Limb (tissue), 2 donors: ENCODE data around the gene IQCF5.
"Not testable (repeated sequence)": the region's sequence is repeated elsewhere in the genome, so short reads cannot be mapped to it uniquely, and the experiment has no call there.

Source experiments
- DNase-seq, 2 donors: peaks; one replicate each; pipeline ENCODE4 v3.0.0-alpha.2; 2016; ENCODE audit errors: extremely low spot score in 2 of 2

The IQCF5 gene

DNA sequence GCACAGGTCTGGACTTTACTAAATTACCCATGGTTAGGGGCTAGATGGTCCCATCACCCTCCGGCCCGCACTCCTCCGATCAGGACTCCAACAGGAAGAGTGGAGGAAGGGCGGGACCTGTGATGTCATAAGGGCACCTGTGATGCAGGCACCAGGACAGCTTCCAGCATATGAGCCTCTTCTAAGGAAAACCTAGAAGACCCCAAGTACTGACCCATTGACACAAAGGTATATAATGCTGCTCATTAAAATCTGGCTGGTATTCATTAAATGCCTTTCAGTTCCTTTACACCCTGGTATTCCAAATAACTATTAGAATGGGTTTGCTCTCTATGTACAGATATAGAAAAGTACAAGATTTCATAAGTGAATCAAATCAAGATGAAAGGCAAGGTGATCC, at the start of gene IQCF5:
TSS of gene IQCF5 (minus strand) at position 101 of the 400 bp plus-strand sequence. CDS start at position 31, 70 bp downstream.
- no peak for DNase-seq

DNA sequence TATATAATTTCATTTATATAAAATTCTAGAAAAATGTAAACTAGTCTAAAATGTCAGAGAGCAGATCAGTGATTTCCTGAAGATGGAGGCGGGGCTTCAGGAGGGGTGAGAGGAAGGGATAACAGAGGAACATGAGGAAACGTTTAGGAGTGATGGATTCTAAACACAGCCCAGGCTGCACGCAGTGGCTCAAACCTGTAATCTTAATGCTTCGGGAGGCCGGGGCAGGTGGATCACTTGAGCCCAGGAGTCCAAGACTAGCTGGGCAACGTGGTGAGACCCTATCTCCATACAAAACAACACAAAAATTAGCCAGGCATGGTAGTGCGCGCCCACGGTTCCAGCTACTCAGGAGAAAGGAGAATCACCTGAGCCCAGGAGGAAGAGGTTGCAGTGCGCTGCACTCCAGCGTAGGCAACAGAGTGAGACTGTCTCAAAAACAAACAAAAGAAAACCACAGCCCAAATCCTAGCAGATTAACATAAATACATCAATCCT, 45.7 kb upstream of the IQCF5 start:
- no peak for DNase-seq

DNA sequence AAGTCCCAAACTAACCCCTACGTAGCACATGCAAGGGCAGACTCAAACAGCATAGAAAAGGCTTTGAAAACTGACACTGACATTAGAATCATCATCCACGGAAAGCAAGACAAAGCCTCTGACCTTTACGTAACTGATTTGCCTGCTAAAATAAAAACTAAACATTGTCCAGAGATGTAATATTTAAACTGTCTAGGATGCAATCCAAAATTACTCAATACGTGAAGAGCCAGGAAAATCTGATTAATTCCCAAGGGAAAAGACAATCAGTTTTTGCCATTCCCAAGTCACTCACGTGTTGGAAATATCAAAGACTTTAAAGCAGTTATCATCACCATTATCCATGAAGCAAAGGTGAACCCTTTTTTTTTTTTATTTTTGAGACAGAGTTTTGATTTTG, 41.0 kb upstream of the IQCF5 start:
- DNase-seq: no peak

DNA sequence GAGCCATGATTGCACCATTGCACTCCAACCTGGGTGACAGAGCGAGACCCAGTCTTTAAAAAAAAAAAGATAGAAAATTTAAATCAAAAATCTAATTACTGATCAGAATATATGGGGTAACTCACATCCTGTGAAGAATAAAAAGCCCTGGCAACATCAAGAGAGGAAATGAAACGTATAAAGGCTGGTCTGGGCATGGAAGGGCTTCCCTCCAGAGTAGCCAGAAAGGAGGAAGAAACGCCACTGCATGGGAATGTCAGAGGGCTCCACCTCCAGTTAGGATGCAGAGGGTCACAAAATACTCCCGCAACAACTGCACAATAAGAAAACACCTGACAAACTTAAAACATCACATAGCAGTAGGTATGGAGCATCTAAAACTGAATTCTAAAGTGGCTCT, 32.6 kb upstream of the IQCF5 start:
- DNase-seq: no peak

DNA sequence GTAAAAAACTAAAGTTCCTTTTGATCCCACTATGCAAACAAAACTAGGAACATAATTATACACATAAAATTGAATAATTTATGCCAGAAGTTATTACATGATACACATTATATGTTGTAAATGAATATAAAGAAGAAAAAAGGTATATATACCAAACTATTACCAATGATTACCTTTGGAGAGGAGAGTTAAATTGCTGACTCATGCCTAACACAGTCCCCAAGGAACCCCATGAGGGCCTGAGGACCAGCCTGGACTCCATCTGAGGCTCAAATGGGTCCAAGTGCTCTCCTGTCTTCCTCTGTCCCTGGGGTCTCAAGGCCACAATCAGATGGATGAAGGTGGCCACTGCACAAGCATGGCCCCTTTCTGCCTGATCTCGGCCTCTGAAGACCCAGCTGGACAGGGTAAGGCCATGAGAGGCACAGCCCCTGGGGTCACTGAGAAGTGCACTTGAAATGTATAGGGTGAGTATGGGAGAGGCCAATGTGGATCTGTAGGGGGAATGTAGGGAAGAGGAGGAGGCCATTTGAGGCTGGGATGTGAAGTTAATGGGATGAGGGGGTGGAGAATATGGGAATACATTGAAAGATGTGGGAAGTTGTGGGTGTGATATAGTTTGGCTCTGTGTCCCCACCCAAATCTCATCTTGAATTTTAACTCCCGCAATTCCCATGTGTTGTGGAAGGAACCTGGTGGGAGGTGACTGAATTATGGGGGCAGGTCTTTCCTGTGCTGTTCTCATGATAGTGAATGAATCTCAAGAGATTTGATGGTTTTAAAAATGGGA, 28.8 kb upstream of the IQCF5 start:
- DNase-seq: no peak

DNA sequence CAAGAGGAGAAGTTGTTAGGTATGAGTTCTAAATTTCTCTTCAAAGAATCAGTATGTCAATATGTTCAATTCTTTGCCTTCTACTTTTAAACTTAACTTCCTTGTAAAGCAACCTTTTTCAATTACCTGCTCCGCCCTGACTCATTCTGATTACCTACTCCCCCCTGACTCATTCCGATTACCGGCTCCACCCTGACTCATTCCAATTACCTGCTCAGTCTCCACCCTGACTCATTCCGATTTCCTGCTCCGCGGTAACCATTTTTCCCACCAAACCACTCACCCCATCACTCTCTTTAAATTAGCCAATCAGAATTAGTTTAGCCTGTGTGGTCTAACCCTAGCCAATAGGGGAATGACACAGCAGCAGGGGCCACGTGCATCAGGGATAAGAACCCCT, 27.0 kb upstream of the IQCF5 start:
- DNase-seq: not testable (repeated sequence)

DNA sequence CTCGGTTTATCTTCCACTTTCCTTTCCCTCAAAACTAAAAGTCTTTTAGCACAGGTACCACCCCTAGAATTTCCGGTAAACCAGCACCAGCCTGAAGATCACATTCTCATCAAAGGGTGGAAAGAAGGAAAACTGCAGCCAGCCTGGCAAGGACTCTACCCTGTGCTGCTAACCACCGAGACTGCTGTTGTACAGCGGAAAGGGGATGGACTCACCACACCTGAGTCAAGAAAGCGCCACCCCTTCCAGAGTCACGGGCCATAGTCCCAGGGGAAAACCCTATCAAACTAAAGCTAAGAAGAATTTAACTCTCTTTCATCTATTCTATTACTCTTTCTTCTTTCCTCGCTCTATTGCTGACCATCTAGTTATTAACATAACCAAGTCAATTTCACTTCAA, 24.6 kb upstream of the IQCF5 start:
- DNase-seq: not testable (repeated sequence)

DNA sequence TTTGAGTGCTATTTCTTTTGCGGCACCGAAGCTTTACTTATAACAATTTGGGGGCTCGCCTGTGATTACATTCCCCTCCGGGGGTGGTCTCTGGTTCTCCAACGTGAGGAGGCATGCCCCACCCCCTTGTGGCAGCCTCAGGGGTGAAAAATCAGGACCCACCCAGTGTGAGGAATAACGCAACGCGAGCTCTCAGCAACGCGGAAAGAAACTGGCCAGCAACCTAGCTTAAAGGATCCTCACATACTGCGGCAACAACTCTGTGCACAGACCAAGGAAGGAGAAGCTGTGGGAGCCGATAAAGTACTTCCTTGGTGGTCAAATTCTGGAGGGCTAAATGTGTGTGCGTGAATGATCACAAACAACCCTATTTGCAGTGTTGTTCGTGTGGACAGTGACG, 22.0 kb upstream of the IQCF5 start:
- DNase-seq: no peak

DNA sequence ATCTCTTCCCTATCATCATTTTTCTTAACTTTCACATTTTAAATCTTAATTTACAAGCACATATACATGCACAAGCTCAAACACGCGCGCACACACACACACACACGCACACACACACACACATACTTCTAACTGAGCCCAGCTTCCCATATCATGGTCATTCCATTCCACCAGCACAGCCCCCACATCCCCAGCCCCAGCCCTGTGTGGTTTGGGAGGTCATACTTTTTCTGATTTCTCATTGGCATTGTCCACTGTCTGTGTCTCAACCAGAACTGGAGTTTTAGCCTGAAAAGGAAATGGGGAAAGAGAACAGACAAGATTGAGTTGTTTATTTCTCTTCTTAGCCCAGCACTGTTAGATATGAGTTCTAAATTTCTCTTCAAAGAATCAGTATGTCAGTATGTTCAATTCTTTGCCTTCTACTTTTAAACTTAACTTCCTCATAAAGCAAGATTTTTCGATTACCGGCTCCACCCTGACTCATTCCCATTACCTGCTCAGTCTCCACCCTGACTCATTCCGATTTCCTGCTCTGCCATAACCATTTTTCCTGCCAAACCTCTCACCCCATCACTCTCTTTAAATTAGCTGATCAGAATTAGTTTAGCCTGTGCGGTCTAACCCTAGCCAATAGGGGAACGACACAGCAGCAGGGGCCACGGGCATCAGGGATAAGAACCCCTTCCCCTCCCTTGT, 21.4 kb upstream of the IQCF5 start:
- no peak for DNase-seq

DNA sequence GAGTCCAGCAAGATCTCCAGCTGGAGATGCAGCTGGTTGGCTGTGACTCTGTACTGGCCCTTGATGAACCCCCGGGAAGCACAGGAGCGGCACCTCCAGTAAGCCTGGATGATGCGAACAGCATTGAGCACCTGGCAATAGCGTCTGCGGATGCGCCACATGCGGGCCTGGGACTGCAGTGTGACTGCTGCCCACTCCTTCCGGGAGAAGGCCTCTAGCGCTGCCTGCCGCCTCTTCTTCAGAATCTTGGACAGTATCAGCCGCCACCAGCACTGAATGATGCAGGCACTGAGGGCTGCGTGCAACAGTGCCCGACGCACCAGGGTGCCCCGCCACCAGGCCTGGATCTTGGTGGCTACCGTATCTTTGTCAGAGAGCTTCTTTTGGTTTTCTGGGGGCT, 19.5 kb upstream of the IQCF5 start:
- no peak for DNase-seq

DNA sequence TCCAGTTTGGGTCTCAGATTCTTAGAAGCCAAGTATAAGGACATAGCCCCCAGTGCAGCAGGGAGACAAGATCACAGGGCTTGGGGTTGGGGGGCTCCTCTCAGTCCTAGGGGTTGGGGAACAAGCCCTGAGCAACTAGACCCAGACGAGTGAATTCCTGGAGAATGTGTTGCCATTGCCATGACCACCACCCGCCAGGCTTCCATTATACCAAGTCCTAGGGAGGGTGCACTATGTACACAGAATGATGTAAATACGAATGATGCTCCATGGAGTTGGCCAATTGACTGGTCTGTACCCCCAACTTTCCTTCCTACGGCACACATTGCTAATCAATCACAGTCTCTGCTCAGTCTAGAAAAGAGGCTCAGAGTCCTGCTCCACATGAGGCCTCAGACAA, 19.0 kb upstream of the IQCF5 start:
- no peak for DNase-seq

DNA sequence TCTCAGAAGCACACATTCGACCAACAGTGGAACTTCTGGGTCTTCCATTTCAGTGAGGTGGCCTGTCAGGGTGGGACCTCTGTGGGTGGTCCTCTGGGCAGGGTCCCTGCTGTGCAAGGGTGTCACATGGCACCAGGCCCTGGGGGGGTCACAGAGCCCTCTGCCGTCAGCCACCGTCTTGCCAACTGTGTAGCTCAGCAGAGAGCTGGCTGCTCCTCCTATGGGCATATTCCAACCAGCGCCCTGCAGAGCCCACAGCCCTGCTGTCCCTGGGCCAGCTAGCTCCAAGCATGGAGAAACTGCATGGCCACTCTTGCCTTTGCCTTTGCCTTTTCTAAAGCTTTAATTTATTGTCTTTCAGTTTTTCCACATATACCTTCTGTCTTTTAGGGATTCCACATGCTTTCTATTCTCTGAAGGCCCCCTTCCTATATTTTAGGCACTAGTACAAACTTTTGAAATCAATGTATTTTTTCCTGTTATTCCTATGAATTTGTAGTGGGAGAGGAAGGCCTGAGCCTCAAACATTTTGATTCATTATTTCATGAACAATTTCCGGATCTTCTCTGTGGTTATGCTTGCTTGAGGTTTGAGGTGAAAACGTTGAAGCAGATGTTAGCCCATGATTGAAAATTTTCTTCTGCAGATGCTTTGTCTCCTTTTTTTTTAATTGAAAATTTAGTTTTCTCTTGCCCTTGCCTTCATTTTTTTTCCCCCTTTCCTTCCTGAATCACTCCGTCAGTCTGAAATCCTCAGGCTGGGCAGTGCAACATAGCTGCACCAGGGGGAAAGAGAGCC, 16.0 kb upstream of the IQCF5 start:
- DNase-seq: no peak

DNA sequence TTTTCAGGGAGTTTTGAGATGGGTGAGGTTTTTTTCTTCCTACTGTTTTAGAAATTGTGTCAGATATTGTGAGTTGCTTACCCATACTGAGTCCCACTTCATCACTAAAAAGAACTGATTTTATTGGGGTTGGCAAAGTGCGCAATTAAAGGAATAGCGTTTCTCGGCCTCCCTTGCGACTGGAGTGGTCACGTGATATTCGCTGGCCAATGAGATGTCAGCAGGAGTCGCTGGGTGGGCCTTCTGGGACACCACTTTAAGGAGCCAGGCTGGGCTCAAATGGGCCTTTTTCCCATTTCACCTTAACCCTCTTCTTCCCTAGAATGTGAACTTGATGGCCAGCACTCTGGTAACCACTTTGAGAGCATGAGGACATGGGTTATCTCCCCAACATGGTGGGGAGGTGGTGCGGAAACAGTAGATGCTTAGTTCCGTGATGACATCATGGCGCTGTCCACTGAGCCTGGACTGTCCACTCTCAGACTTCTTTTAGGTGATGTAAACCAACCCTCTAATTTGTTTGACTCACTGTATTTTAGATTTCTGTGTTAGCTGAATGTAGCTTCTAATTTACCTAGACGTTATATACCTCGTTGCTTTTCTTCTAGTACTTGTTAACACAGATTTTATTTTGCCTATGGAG, 13.2 kb upstream of the IQCF5 start:
- DNase-seq: no peak

DNA sequence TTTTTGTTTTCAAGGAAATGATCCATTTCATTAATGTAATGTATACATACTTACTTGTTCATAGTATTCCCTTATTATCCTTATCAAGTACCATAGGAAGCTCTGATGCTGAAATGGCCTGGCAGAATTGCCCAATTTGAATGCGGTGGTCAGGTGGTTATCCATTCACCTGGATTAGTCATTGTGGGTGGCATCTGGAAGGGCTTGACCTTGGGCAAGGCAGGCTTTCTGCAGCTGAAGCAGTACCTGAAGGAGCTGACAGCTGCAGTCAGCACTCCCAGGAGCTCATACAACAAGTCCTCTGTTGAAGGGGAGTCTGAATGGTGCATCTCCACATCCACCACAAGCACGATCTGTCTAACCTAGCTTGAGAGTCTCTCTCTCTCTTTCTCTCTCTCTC, 12.2 kb upstream of the IQCF5 start:
- no peak for DNase-seq

DNA sequence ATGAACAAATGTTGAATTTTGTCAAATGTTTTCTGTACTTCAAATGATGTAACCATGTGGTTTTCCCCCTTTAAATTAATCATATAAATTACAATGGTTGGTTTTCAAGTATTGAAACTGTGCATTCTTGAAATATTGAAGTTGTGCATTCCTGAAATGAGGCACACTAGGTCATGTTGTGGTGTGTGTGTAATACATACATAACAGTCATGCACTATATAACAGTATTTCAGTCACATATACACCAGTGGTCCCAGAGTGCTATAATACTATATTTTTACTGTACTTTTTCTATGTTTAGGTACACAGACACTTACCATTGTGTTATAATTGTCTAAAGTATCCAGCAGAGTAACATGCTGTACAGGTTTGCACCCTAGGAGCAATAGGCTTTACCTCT, 11.0 kb upstream of the IQCF5 start:
- DNase-seq: no peak

DNA sequence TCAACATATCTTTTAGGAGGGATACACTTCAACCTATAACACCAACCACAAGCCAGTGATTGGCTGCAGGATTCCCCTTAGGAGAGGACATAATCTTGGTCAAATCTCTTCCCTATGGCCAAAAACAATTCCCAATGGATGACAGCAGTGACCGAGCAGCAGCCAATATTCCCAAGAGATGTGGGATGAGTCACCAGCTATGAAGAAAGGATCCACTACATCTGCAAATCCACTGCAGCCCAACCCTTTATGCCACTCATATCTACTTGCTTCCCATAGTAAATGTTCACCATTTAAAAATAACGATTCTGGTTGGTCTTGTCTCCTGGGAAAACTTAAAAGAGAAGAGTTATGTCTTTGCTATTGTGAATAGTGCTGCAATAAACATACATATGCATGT, 4.5 kb upstream of the IQCF5 start:
- no peak for DNase-seq

DNA sequence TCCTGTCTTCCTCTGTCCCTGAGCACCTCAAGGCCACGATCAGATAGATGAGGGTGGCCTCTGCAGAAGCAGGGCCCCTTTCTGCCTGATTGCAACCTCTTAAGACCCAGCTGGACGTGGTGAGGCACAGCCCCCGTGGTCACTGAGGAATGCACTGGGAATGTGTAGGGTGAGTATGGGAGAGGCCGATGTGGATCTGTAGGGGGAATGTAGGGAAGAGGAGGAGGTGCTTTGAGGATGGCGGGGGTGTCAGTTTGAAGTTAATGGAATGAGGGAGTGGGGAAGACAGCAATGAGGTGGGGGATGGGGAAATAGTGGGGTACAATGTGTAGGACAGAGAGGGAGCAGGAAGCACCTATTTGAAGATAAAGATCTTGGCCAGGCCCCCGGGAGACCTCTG, 785 bp upstream of the IQCF5 start:
- no peak for DNase-seq

DNA sequence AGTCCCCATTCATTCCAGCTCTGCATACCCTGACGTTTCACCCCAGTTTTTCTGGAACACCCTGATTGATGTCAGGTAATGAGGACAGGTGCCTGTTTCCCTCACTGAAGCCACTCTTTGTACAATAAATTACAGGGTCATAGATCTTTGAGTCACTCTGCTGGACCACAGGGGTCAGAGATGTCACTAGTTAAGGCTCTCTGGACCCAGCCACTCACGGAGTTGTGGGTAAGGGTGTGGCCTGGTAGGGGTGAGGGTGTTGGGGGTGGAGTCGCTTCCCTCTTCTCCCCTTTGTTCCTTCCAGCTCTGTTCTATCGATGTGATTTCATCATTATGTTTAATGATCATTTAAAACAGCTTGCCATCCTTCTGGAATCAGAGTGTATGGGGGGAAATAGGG, 512 bp downstream of the IQCF5 start:
- DNase-seq: no peak

DNA sequence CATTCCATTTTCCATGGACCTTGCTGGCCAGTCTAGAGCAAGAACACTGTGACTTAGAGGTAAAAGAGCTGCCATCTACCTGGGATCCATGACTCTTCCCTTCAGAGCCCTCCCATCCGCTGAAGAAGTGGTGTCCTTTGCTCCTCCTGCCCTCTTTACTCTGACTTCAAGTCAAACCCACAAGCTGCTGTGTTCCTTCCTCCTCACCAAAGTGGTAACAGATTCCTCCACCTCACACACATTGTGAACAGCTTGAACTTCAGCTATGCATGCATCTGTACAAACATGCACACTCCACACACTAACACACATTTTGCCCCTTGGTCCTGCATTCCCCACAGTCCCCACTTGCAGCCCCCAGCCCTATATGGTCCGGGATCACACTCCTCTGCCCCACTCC, 990 bp downstream of the IQCF5 start:
- DNase-seq: no peak

DNA sequence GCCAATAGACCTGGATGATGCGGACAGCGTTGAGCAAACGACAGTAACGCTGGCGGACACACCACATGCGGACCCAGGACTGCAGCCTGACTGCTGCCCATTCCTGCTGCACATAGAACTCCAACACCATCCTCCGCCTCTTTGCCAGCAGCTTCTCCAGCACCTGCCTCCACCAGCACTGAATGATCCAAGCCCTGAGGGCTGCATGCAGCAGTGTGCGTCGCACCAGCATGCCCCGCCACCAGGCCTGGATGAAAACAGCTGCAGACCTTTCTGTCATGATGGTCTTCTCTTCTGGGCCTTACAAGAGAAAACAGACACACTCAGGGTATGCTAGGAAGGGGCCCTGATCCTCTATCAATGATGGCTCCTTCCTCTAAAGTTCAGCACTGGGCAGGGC, 1.5 kb downstream of the IQCF5 start:
- no peak for DNase-seq

DNA sequence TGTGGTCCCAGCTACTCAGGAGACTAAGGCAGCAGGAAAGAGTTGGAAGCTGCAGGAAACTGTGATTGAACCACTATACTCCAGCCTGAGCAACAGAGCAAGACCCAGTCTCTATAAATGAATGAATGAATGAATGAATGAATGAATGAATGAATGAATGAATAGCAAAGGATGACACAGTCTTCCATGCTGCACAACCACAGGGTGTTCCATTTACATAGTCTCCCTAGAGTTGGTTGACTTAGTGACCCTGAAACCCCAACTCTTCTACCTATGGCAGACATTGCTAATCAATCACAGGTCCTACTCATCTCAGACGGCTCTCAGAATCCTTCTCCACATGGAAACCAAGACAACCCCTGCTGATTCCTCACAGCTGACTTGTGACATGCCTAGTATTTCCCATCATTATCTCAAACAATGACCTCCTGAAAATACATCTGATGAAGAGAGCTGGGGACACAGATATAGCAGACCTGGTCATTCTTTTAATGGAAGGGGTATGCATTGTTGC, 2.1 kb downstream of the IQCF5 start:
- DNase-seq: no peak
